GM12878 (cell line): ENCODE data around the gene MACROD2. TPM values are rescaled to one million over a fixed set of nuclear protein-coding genes. Genes with fewer than 3 reads are reported as not detected.

Source experiments
- ATAC-seq: fragments of 200-7000 bp; cut with Tn5 transposase; 3 replicates; pipeline ENCODE4 v1.9.1; 2020; ENCODE audit warnings: mild to moderate bottlenecking, moderate library complexity
- BruUV-seq: library from RNA; stranded (reverse); fragments of 400-500 nt; replicated peaks from 2 replicates; lab custom pipeline; 2021; lab: Mats Ljungman, UMichigan
- CTCF ChIA-PET: fragments of 300-600 bp; sonication (Branson Sonifier 250); formaldehyde crosslinking; extraction: SDS; loops from one replicate; lab custom pipeline; 2021; ENCODE audit warnings: inconsistent platforms; lab: Yijun Ruan, JAX
- POLR2A ChIA-PET: fragments of 350-600 bp; formaldehyde crosslinking; extraction: SDS; loops from one replicate; lab custom pipeline; 2021; ENCODE audit warnings: inconsistent platforms; lab: Charles Lee
- RAD21 ChIA-PET: fragments of 300-600 bp; sonication (Branson Sonifier 250); formaldehyde crosslinking; loops from one replicate; lab custom pipeline; 2023; ENCODE audit warnings: antibody characterized with exemption; ENCODE audit not compliant: unreplicated experiment; lab: Charles Lee
- SMC1A ChIA-PET: fragments of 300-600 bp; sonication (Branson Sonifier 250); formaldehyde crosslinking; loops from one replicate; lab custom pipeline; 2023; ENCODE audit not compliant: unreplicated experiment, uncharacterized antibody; lab: Charles Lee
- DNase-seq: peaks from one replicate; pipeline ENCODE4 v3.0.0-alpha.2; 2011; ENCODE audit warnings: low read depth, low spot score
- FAIRE-seq: peaks from 3 replicates; lab custom pipeline; 2011; peaks lifted over from hg19 to GRCh38; lab: Jason Lieb, UNC
- H2AFZ ChIP-seq: 2 replicates; pipeline ENCODE4 v1.6.0; 2011; ENCODE audit warnings: low read depth, low read length, control low read depth; ENCODE audit not compliant: control insufficient read depth
- H3K27ac ChIP-seq: 2 replicates; pipeline ENCODE4 v1.5.1; 2011; ENCODE audit warnings: control low read depth; ENCODE audit not compliant: control insufficient read depth, insufficient read depth
- H3K27me3 ChIP-seq, 2 experiments: replicated peaks in 1 of 2; 2 replicates each; pipeline versions ENCODE4 v1.6.0 to v1.6.1; 2011; ENCODE audit warnings: low read length in 1 of 2; ENCODE audit not compliant: control insufficient read depth in 2 of 2, insufficient read depth in 2 of 2
- H3K36me3 ChIP-seq, 2 experiments: 2 replicates each; pipeline ENCODE4 v1.5.1; 2011; ENCODE audit warnings: low read length in 1 of 2; ENCODE audit not compliant: control insufficient read depth in 2 of 2, insufficient read depth in 2 of 2
- H3K4me1 ChIP-seq: 2 replicates; pipeline ENCODE4 v1.6.1; 2011; ENCODE audit warnings: mild to moderate bottlenecking, low read length, moderate library complexity, mixed read lengths; ENCODE audit not compliant: control insufficient read depth, insufficient read depth
- H3K4me2 ChIP-seq: 2 replicates; pipeline ENCODE4 v1.6.0; 2011; ENCODE audit warnings: control low read depth; ENCODE audit not compliant: control insufficient read depth, insufficient read depth
- H3K4me3 ChIP-seq: fragments of 200-600 bp; sonication (generic); 2 replicates; pipeline ENCODE4 v1.5.1; 2016
- H3K79me2 ChIP-seq: 2 replicates; pipeline ENCODE4 v1.6.0; 2011; ENCODE audit warnings: low read length; ENCODE audit not compliant: control insufficient read depth, insufficient read depth
- H3K9ac ChIP-seq: 2 replicates; pipeline ENCODE4 v1.8.0; 2011; ENCODE audit warnings: low read length, control low read depth, mixed read lengths; ENCODE audit not compliant: control insufficient read depth, insufficient read depth
- H3K9me3 ChIP-seq: replicated peaks from 3 replicates; pipeline ENCODE4 v1.5.1; 2011; ENCODE audit warnings: mild to moderate bottlenecking, low read length; ENCODE audit not compliant: control insufficient read depth, insufficient read depth
- H4K20me1 ChIP-seq: 2 replicates; pipeline ENCODE4 v1.6.0; 2011; ENCODE audit not compliant: control insufficient read depth, insufficient read depth
- ATF3 ChIP-seq: IDR thresholded peaks from 2 replicates; pipeline ENCODE4 v1.6.1; 2011; ENCODE audit warnings: low read depth, mild to moderate bottlenecking, low read length, moderate library complexity, borderline replicate concordance; ENCODE audit errors: extremely low read depth
- CBX3 ChIP-seq: fragments of 200-600 bp; sonication (generic); IDR thresholded peaks from 2 replicates; pipeline ENCODE4 v1.6.1; 2016; ENCODE audit warnings: low read depth, borderline replicate concordance
- FOS ChIP-seq: IDR thresholded peaks from 3 replicates; pipeline ENCODE4 v1.6.1; 2011; ENCODE audit warnings: borderline replicate concordance; ENCODE audit not compliant: insufficient read length; ENCODE audit errors: extremely low read depth
- FOXK2 ChIP-seq: fragments of 450-650 bp; IDR thresholded peaks from 2 replicates; pipeline ENCODE4 v1.6.1; 2017; ENCODE audit warnings: mild to moderate bottlenecking, moderate library complexity
- IKZF2 ChIP-seq, 2 experiments: fragments of 450-650 bp; IDR thresholded peaks; 2 replicates each; pipeline ENCODE4 v1.6.1; 2017; ENCODE audit warnings: mild to moderate bottlenecking in 2 of 2, moderate library complexity in 2 of 2
- KDM1A ChIP-seq: fragments of 200-600 bp; sonication (generic); IDR thresholded peaks from 2 replicates; pipeline ENCODE4 v1.6.1; 2016; ENCODE audit warnings: borderline replicate concordance
- LARP7 ChIP-seq: fragments of 450-650 bp; IDR thresholded peaks from 2 replicates; pipeline ENCODE4 v1.6.1; 2017; ENCODE audit warnings: mild to moderate bottlenecking
- MYC ChIP-seq: IDR thresholded peaks from 2 replicates; pipeline ENCODE4 v1.6.1; 2011; ENCODE audit warnings: mild to moderate bottlenecking, low read length, moderate library complexity, inconsistent platforms; ENCODE audit not compliant: insufficient read depth, insufficient replicate concordance, insufficient read length, severe bottlenecking
- PAX8 ChIP-seq: fragments of 450-650 bp; IDR thresholded peaks from 2 replicates; pipeline ENCODE4 v1.6.1; 2017; ENCODE audit warnings: mild to moderate bottlenecking, moderate library complexity
- PML ChIP-seq: IDR thresholded peaks from 2 replicates; pipeline ENCODE4 v1.6.1; 2012; ENCODE audit warnings: low read length, inconsistent platforms
- POLR2AphosphoS5 ChIP-seq: IDR thresholded peaks from 2 replicates; pipeline ENCODE4 v1.6.1; 2011; ENCODE audit warnings: mild to moderate bottlenecking, low read length, inconsistent platforms
- SIN3A ChIP-seq: IDR thresholded peaks from 2 replicates; pipeline ENCODE4 v1.6.1; 2012; ENCODE audit warnings: low read depth, low read length, improper control_type of control experiment
- SMAD5 ChIP-seq: IDR thresholded peaks from 2 replicates; pipeline ENCODE4 v1.6.1; 2016; ENCODE audit warnings: antibody characterized with exemption, low read depth
- SREBF1 ChIP-seq: IDR thresholded peaks from 2 replicates; pipeline ENCODE4 v1.6.1; 2012; ENCODE audit warnings: mild to moderate bottlenecking, low read length
- SREBF2 ChIP-seq: IDR thresholded peaks from 2 replicates; pipeline ENCODE4 v1.6.1; 2012; ENCODE audit warnings: mild to moderate bottlenecking, low read length
- SRF ChIP-seq, 2 experiments: IDR thresholded peaks; 2 replicates each; pipeline ENCODE4 v1.6.1; 2011; ENCODE audit warnings: low read depth in 2 of 2, low read length in 2 of 2, mild to moderate bottlenecking in 1 of 2, moderate library complexity in 1 of 2
- YY1 ChIP-seq: IDR thresholded peaks from 2 replicates; pipeline ENCODE4 v1.6.1; 2011; ENCODE audit warnings: low read depth, mild to moderate bottlenecking, low read length
- ZNF207 ChIP-seq: fragments of 450-650 bp; IDR thresholded peaks from 2 replicates; pipeline ENCODE4 v1.6.1; 2014; ENCODE audit warnings: antibody characterized with exemption, mild to moderate bottlenecking, borderline replicate concordance
- WGBS: methylation state at CpG from one replicate; pipeline ENCODE4 v1.1.6; 2016; ENCODE audit warnings: low lambda C conversion rate; ENCODE audit not compliant: insufficient replicate concordance, insufficient coverage; ENCODE audit errors: missing lambda C conversion rate; 5-methylcytosine and 5-hydroxymethylcytosine counted together
- in situ Hi-C: fragments of 300-500 bp; cut with MboI; formaldehyde crosslinking; loops from 9 replicates; pipeline ENCODE4 v1.14.3; 2018; ENCODE audit warnings: mixed read lengths
- intact Hi-C: fragments of 100-400 bp; cut with micrococcal nuclease; formaldehyde crosslinking; loops from one replicate; pipeline ENCODE4 v1.14.2; 2022; ENCODE audit not compliant: unreplicated experiment
- polyA plus RNA-seq, 11 experiments: library from polyadenylated mRNA; depleted of rRNA in 4 of 11; unstranded in 6 of 11; stranded (reverse) in 5 of 11; fragments of >200 nt; fragmentation: Nextera tagmentation in 4 of 11; fragmentation: Illumina TruSeq in 1 of 11; extraction: Ambion mirVana in 4 of 11; extraction: Trizol in 1 of 11; gene quantifications; 1 replicate in 1 of 11; 2 replicates in 10 of 11; pipeline versions ENCODE4 v1.2.1 to v1.2.3, GENCODE V29; 2011 to 2016; ENCODE audit warnings: inconsistent platforms in 2 of 11, missing spikeins in 2 of 11, low read depth in 1 of 11
- total RNA-seq, 4 experiments: library from RNA; depleted of rRNA in 3 of 4; stranded (reverse); fragments of >200 nt in 3 of 4; fragmentation: Illumina TruSeq in 1 of 4; extraction: Trizol in 1 of 4; gene quantifications; 2 replicates each; pipeline versions ENCODE4 v1.2.1 to v1.2.3, GENCODE V29; 2013 to 2021
- TF ChIP-seq, protein P1 (sequence below): fragments of 450-650 bp; IDR thresholded peaks from 2 replicates; pipeline ENCODE4 v1.6.1; 2018; ENCODE audit warnings: mild to moderate bottlenecking, low read depth, moderate library complexity; ENCODE audit not compliant: partially characterized antibody

The MACROD2 gene
- total and polyA plus RNA-seq, 10 of the 15 experiments (the other 5 are each of a cell fraction or from before 2014, with no cell fraction given), result 1.1 to 21.5 (median 2.2) TPM

DNA sequence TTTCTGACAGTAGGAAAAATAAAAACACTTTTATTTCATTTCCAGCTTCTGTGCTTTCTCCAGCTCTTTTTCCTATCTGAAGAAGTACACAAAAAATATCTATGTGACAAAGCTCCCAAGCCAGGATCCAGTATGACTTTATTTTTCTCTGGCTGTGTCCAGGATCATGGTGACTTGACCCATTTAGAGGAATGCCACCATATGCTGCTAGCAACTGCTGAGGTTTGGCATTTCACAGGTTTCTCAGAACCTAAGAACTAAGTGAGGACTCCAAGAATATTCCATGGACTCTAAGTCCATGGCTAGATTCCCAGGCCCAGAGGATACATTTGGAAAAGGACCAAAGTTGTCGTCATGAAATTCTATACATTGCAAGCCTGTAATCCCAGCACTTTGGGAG lies 1218.7 kb downstream of the MACROD2 start (continued):
- TF ChIP-seq, protein P1, sequence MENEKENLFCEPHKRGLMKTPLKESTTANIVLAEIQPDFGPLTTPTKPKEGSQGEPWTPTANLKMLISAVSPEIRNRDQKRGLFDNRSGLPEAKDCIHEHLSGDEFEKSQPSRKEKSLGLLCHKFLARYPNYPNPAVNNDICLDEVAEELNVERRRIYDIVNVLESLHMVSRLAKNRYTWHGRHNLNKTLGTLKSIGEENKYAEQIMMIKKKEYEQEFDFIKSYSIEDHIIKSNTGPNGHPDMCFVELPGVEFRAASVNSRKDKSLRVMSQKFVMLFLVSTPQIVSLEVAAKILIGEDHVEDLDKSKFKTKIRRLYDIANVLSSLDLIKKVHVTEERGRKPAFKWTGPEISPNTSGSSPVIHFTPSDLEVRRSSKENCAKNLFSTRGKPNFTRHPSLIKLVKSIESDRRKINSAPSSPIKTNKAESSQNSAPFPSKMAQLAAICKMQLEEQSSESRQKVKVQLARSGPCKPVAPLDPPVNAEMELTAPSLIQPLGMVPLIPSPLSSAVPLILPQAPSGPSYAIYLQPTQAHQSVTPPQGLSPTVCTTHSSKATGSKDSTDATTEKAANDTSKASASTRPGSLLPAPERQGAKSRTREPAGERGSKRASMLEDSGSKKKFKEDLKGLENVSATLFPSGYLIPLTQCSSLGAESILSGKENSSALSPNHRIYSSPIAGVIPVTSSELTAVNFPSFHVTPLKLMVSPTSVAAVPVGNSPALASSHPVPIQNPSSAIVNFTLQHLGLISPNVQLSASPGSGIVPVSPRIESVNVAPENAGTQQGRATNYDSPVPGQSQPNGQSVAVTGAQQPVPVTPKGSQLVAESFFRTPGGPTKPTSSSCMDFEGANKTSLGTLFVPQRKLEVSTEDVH, result no peak
- TF ChIP-seq SREBF1 (no peak), CBX3 (no peak), PML (no peak), SMAD5 (no peak), KDM1A (no peak)

GRCh38 chr20:15220009-15220656 lies 1224.8 kb downstream of the MACROD2 start:
- in situ Hi-C loops, result no loop called here
- ATAC-seq (no peak), FAIRE-seq (no peak), DNase-seq (no peak)
- no peak overlapping the region for H3K4me3 ChIP-seq
- H3K9me3 ChIP-seq, result no peaks in the 10 kb centered on the region
- intact Hi-C loops, result loop anchor here (10.0 kb wide), 1 partner anchor 585 kb away; no protein-coding TSS in a partner anchor
- no peaks in the 10 kb centered on the region for H3K79me2 ChIP-seq
- no peaks in the 10 kb centered on the region; a peak in 1 of 4 replicates for H3K27me3 ChIP-seq
- TF ChIP-seq FOS (no peak), ATF3 (no peak), FOXK2 (no peak), IKZF2 (IDR thresholded peaks at IDR 0.05) (no peak), SREBF2 (no peak), SMAD5 (no peak), LARP7 (no peak), ZNF207 (no peak), YY1 (no peak), MYC (no peak), PAX8 (no peak), SRF (IDR thresholded peaks at IDR 0.05; ENCODE audit: low read depth in 2 of 2, low read length in 2 of 2) (no peak), SIN3A (no peak), POLR2AphosphoS5 (no peak)
- H3K9ac ChIP-seq, result no peak overlapping the region
- no peaks in the 10 kb centered on the region for H3K4me1 ChIP-seq
- 4% methylated on average over 6 of the region's 6 CpGs for WGBS
- SMC1A ChIA-PET, result no interaction called here
- H3K36me3 ChIP-seq, result no peaks in the 10 kb centered on the region
- no TSS peak for BruUV-seq
- POLR2A ChIA-PET, result no interaction called here
- no peak overlapping the region for H3K27ac ChIP-seq
- no peak overlapping the region for H3K4me2 ChIP-seq
- CTCF ChIA-PET, result no interaction called here
- H4K20me1 ChIP-seq, result no peaks in the 10 kb centered on the region
- RAD21 ChIA-PET, result interaction anchor here (0.7 kb wide), 1 partner anchor 1288 kb away, joined by 3 read pairs; no protein-coding TSS in a partner anchor
- H2AFZ ChIP-seq, result no peak overlapping the region
